Fibroblast of skin of back (primary cell): Measurements from ENCODE around the gene COBL.

ENCODE experiments used
- DNase-seq: peaks from one replicate; pipeline ENCODE4 v3.0.0-alpha.2; 2013

Gene COBL

DNA sequence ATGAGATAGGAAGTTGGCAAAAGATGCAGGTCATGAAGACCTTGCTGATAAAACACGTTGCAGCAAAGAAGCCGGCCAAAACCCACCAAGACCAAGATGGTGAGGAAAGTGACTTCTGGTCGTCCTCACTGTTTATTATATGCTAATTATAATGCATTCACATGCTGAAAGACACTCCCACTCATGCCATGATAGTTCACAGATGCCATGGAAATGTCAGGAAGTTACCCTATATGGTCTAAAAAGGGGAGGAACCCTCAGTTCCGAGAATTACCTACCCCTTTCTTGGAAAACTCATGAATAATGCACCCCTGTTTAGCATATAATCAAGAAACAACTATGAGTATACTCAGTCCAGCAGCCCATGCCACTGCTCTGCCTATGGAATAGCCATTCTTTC lies 331.5 kb downstream of the COBL start:
- no peak for DNase-seq

DNA sequence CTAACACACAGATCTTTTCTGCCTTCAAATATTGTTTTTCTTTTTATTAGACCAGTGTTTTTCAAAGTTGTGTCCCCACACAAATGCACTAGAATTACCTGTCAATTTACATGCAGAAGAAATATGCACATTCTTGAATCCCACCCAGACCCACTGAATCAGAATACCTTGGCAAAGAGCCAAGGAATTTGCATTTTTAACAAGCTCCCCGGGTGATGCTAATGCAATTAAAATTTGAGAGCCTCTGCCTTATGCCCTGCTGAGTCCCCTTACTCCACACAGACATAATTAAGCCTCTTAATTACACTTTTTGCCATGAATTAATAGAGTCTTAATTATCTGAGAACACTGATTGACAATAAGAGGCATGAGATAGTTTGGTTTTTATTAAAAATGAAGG lies 332.8 kb downstream of the COBL start:
- DNase-seq: no peak

GRCh38 chr7:50982626-50983025 lies 334.0 kb downstream of the COBL start:
- no peak for DNase-seq

- no peak for DNase-seq
Measured at GRCh38 chr7:50981743-50982142, 334.9 kb downstream of the COBL start.

DNA sequence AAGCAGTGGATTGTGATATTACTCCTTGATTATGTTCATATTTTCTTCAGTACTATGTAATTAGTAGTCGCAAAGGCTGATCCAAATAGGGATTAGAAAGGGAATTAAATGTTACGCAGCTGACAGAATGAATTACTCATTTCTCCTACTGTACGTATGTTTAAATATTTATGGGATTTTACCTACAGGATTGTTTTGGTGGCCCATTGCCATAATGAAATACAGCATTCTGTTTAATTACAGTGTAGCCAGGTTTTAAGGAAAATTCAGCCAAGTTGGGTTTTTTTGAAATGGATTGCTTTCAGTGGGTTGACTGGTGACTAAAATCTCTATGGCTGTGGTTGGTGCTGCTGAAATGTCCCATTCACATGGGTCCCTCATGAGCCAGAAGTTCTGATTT lies 336.2 kb downstream of the COBL start:
- no peak for DNase-seq

DNA sequence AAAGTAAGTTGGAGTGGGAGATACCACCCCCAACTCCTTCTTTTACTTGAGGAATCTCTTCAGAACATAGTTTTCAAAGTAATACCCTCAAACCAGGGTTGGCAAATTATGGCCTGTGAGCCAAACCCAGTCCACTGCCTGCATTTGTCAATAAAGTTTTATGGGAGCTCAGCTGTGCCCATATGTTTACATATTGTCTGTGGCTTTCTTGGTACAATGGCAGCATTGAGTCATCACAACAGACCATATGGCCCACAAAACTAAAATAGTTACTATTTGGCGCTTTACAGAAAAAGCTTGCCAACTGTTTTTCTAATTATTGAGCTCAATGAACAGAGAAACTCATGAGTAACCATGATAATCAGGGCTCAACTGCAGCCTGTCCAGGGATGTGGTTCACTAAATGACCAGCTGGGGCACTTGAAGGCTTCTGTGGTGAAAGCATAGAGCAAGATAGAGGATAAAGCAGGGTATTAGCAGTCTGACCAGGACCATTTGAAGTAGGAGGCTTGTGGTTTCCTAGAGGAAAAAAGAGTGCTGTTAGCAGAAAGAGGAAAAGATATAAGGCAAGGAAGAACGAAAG lies 337.9 kb downstream of the COBL start:
- no peak for DNase-seq

DNA sequence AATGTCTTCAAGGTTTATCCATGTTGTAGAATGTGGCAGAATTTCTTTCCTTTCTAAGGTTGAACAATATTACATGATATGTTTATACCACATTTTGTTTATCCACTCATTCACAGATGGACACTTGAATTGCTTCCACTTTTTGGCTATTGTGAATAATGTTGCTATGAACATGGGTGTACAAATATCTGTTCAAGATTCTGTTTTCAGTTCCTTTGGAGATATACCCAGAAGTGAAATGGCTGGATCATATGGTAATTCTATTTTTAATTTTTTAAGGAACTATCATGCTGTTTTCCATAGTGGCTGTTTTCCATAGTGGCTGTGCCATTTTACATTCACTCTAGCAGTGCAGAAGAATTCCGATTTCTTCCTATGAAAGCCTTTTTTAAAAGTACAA lies 339.2 kb downstream of the COBL start:
- DNase-seq: no peak

GRCh38 chr7:50976064-50976463 lies 340.5 kb downstream of the COBL start:
- no peak for DNase-seq

- DNase-seq: no peak
Measured at GRCh38 chr7:50974240-50974639, 342.4 kb downstream of the COBL start.

DNA sequence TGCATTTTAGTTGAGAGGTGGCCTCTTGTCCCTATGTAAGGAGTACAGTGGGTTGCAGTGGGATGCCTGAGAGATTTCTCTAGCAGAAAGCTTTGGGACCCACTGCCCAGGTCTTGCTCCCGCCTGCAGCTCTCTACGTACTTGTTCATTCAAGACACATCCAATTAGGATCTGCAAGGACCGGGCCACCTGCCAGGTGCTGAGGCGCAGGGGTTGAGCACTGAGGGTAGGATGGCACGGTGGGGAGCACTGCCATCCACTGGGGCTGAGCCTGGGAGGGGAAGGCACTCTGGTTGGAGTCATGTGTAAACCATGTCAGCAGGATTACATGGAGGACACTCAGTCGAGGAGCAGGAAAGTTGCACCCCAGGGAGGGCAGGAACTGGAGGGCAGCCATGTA lies 342.8 kb downstream of the COBL start:
- no peak for DNase-seq

DNA sequence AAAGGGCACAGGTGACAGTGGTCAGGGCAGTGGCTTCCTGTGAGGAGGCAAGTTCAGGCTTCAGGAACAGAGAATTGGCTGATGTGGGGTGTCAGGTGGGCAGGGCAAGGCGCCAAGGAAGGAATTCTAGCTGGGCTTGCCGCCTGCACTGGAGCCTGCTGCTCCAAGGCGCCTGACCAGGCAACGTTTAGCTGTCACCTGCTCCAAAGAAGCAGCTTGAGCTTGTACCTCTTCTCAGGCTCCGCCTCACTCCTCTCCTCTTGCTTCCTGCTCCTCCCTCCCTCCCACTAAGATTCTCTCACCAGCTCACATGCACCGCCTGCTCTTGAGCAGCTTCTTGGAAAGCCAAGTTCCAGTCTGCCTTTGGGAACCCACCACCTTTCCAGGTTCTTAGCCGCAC lies 346.5 kb downstream of the COBL start:
- no peak for DNase-seq
